Activated CD4-positive, CD25-positive, alpha-beta regulatory T cell treated with anti-CD3 and anti-CD28 coated beads, Interleukin-2, amount 50 U/mL, for 24 hours (primary cell): ENCODE data around the gene IQSEC1.

Source experiments
- ATAC-seq, 2 donors: fragments of 150-1000 bp; cut with Tn5 transposase; one replicate each; pipeline ENCODE4 v1.10.0; 2021; ENCODE audit warnings: mild to moderate bottlenecking in 1 of 2, moderate library complexity in 1 of 2

IQSEC1 gene

DNA sequence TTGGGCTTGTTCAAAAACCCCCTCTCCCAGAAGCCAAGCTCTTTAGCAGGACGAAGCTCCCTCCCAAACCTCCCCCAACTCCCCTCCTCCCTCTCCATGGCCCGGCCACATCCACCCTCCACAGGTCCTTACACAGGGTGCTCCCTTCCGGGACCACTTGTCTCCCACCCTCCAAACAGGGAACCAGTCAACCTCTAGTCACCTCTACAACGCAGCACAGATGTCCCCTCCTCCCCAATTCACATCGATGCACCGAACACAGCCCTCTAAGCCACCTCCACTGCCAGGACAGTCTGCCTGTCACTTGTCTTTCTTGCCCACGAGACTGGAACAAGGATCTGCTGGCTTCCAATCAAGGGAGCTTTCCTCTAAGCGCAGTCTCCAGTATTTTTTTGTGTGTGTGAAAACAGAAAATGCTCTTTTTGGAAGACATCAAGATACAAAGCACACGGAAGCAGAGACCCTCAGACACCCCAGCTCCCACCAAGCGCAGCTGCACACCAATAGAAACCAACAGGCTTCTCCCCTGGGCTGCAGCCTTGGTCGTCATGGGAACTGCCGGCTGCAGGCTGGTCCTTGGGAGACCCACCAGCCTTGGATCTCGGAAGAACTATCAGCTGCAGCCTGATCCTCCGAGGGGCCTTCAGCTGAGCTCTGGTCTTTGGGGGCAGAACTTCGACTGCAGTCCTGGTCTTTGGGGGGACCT, 26.5 kb downstream of the IQSEC1 start:
- ATAC-seq, result no peak

DNA sequence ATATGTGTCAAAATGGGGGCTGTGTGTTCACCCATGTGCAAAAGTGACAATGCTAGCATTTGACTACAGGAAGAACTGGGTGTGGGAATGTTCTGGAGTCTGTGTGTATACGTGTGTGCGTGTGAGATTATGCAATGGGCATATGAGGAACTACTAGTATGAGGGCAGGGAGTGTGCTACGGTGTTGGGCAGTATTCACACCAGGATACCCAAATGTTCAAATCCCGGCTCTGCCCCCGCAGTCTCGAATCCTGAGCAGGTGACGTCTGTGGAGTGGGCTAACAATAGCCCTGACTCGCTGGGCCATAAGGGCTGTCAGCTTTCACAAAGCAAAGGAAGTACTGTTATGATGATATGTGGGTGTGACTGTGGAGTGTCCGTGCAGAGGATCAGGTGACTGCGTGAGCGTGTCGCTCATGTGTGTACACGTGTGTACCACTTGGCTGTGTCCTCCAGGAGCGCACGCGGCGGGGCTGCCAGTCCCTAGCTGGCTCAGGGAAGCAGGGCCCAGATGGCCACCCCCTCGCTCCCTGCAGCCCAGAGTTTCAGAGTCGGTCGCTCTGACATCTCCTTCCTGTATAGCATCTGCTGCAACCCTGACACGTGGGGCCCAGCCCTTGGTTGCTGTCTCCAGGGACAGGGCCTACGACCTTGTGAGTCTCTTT, 27.2 kb downstream of the IQSEC1 start:
- ATAC-seq, result peak; percentile 34 to 75

DNA sequence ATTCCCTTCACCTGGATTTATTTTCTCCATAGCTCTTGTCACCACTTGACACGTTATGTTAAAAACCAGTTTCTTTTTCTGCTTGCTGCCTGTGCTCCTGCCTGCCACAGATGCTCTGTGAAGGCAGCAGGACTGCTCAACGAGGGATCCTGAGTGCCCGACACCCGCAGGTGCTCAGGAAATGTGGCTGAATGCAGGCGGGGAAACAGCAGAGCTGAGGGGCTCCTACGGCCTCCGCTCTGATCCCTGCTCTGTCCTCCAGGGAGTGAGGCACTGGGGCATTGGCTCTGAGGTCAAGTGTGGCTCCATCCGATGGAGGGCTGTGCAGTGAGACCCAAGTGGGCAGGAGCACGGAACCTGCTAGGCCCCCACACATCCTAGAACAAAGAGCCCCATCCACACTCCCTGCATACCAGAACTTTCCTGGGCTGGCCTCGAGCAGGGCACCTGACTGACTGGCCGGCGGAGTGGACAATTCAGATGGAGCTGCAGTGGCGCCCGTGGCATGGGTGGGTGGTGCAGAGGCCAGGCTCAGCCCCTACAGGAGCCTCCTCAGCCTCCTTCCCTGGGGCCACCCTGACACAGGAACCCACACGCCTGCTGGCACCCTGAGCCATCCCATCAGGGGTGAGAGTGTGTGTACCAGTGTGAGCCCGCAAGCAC, 27.9 kb downstream of the IQSEC1 start:
- no peak for ATAC-seq

DNA sequence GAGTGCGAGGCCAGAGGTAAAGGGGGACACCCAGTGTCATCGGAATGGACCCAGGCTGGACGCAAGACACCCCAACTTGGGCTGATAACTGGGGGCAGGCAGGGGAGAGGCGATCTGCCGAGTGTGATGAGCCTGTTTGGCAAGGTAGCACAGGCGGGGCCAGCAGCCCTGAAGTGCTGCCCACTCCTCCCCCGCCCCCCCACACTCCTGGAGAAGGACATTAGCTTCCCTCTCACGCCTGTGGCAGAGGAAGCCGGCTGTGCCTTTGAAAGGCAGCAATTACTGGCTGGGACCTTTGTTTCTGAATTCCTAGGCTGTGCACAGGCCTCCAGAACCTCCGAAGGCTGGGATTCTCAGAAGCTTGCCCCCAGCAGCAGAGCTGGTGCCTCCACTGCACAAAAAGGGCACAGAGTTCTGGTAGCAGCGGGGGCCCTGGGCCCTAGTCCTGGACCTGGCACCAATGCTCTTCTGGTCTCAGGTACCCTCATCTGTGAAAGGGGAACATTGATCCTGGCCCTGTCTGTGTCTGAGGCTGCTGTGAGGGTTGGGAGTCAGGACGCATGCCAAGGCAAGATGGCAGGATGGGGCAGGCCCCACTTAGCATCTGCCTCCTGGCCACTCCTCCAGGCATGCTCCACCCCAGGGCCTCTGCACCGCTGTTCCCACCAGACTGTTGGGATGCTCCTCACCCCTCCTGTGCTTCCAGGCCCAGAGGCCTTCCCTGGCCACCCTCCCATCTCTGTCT, 28.6 kb downstream of the IQSEC1 start:
- ATAC-seq, result no peak

- ATAC-seq, result no peak
Observed at GRCh38 chr3:13043656-13044055, 29.6 kb downstream of the IQSEC1 start.

DNA sequence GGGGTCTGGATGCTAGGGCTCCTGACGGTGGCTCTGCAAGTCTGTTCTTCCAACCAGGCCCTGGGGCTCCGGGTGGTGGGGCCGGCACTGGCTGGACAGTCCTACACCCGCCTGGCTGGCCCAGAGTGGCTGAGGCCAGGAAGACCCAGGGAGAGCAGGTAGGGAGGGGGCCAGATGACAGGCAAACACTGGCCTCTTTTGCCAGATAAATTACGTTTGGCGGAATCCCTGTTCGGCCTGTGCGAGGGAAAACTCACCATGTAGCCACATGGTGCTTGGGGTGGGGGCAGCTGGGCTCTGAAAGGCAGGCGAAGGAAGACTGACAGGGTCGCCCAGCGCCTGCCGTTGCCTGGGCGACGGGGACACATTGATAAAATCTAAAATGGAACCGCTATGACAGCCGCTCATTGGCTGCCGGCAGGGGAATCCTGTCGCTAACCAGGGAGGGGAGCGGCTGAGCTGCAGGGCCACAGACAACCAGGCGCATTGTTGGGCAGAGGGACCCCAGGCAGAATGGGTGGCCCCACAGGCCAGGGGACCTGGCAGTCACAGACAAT, 30.4 kb downstream of the IQSEC1 start:
- ATAC-seq, result no peak

DNA sequence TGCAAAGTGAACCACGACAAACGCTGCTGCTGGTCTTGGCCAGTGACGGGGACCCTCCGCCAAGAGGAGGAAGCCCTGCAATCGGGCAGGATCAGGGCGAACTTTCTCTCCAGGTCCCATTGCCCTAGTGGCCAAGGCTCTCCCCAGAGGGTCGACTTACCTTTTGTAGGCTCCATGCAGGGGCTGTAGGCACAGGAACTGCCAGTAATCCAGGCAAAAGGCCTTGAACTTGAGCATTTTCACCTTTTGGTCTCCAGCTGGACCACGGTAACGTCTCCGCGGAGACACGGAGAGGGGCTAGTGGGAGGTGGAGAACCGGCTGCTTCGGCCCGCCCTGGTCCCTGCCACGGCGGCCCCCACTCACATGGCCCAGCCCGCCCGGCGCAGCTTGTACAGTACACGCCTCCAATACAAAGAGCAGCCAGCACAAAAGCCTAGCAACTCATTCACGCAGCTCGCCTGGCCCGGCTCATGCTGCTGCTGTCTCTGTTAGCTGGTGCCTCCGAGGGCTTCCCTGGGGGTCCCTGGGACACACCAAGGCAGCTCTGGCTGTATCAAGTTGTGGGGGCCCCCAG, 31.0 kb downstream of the IQSEC1 start:
- ATAC-seq, result no peak

- ATAC-seq, result no peak
Observed at GRCh38 chr3:13041113-13041776, 32.0 kb downstream of the IQSEC1 start.

DNA sequence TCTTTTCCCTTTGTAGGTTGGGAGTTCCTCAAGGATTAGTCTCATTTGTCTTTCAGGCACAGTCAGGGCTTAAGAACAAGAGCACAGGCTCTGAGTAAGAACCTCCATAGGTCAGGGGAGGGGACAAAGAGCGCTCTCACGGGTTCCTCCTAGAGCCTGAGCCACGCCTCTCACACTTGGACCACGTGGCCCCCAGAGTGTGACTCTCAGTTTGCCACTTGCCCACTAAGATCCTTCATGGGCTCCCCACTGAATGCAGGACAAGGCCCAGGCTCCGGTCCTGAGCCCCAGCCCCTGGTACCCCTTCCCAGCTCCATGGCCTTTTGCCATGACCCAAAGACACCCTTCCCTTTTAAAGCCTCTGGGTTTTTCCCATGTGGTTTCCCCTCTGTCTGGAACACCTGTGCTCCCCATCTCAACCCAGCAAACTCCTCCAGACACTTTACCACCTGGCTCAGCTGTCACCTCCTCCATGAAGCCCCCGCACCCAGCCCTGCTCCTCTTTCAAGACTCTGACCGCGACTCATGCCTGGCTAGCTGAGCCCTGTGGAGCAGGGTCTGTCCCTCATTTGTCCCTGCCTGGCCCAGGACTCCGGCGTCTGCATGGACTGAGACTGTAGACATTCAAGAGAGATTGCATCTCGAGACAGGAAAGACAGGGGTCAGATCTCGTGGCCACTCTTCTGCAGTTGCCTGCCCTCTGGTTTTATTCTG, 32.7 kb downstream of the IQSEC1 start:
- ATAC-seq, result peak; percentile 82 to 84

DNA sequence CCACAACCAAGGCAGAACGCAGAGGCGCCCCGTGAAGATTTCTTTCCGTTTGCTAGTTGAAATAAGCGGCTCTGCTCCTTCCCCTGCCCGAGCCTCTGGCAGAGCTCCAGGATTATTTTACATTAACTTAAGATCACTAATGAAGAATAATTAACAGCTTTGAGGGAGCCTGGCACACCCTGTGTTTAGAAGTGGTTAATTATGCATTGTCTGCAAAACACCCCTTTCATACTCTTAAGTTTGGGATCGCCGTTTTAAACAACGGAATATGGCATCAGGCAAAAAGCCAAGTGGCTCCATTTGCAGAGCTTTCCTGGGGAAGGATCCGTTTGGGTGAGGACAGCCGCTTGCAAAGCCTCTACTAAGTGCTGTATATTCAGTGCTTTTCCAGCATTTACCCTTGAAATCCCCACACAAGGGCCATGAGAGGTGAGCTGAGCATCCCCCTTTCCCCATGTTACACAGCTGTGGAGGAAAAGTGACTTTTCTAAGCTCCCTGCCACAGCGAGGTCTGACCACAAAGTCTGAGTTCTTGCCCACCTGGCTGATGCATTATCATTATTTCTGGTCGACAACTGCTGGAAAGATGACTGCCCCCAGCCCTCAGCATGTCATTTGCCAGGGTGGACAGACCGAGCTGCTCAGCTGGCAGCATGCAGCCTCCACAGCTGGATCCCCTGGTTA, 33.9 kb downstream of the IQSEC1 start:
- no peak for ATAC-seq

DNA sequence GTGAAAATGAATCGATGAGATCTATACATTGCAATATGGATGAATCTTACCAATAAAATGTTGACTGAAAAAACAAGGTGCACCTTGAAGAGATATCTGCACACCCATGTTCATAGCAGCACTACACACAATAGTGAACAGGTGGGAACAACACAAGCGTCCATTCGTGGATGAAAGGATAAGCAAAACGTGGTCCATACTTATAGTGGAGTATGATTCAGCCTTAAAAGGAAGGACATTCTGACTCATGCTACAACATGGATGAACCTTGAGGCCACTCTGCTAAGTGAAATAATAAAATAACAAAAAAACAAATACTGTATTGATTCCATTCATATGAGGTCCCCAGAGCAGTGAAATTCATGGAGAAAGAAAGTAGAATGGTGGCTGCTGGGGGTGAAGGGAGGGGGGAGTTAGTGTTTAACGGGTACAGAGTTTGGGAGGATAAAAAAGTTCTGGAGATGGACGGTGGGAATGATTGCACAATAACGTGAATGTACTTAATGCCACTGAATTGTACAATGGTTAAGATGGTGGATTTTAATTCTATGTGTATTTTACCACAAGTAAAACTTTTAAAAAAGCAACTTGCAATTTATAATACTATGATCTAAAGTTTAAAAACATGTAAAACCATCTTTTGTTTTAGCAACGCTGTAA, 35.6 kb downstream of the IQSEC1 start:
- no peak for ATAC-seq

- ATAC-seq, result no peak
Observed at GRCh38 chr3:13034861-13035260, 38.4 kb downstream of the IQSEC1 start.

DNA sequence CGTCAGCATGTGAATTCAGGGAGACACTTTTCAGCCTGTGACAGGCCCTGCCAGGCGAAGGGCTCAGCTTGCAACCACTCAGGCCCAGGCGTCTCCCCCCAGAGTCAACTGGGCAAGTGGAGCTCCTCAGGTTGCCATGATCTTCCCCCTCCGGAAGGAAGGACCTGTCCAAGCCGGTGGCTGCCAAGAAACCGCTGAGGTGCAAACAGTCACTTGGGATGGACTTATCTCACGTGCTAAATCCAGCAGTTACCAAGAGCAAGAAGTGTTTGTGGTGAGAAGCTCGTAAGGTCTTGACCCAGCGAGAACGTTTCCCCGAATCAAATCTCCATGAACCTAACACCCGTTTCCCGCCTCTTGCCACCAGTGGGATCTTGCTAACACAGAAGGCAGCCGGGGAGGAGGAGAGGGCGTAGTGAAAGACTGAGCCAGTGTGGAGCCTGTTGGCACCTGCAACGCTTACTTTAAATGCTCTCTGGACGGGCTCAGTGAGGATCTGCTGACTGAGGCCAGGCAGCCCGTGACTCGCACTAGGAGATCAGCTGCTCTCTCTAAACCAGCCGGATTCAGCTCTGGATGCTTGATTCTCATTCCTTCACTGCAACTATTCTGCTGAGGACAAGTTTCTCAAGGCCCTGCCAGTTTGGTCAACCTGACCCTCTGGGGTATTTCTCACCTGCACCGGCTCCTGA, 39.0 kb downstream of the IQSEC1 start:
- no peak for ATAC-seq

DNA sequence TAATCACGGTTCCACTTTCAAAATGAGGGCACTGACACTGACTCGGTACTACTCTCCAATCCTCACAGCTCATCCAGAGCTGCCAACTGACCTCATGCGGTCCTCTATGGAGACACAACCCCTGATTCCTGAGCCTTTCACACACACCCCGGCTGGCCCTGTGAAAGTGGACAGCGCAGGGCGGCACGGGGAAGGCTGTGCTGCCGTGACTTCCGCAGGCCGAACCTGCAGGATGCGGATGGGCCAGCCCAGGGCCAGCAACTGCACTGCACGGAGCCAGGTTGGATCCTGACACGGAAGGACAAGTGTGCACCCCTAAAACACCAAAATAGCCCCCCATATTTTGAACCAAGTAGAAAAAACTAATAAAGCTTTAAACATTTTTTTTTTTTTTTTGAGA, 41.0 kb downstream of the IQSEC1 start:
- no peak for ATAC-seq

- no peak for ATAC-seq
Observed at GRCh38 chr3:13031621-13032020, 41.6 kb downstream of the IQSEC1 start.

- ATAC-seq, result no peak
Observed at GRCh38 chr3:13030684-13031083, 42.5 kb downstream of the IQSEC1 start.

DNA sequence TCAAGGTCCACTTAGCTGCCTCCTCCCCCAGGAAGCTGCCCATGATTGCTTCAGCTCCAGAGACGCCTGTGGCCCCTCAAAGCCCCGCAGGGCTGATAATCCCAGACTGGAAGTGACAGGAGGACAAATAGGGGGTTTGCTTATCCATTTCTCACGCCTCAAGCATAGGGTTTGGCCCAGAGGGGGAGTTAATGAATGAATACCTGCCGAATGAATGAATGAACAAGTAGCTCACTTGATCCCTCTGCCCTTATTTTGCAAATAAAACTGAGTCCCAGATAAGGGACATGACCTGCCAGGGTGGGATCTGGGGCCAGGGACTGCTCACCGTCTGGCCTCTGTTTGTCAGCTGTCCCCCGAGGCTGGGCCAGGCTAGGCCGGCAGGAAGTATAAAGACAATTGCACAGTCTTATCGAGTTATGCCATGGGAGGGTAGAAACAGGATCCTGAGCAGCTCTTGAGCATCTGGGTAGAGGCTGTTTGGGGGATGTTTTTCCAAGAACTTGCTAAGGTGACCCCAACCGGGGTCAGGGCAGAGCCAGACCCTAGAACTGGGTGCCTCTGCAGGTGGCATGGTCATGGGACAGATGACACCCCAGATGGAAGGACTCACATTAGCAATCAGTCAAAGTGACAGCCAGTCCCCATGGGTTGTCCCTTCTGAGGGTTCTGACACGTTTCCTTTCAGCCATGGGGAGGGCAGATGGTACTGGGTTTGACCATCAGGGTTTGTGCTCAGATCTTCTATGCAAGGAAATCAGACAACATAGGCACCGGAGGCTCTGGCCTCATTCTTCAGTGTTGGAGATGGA, 45.0 kb downstream of the IQSEC1 start:
- no peak for ATAC-seq

DNA sequence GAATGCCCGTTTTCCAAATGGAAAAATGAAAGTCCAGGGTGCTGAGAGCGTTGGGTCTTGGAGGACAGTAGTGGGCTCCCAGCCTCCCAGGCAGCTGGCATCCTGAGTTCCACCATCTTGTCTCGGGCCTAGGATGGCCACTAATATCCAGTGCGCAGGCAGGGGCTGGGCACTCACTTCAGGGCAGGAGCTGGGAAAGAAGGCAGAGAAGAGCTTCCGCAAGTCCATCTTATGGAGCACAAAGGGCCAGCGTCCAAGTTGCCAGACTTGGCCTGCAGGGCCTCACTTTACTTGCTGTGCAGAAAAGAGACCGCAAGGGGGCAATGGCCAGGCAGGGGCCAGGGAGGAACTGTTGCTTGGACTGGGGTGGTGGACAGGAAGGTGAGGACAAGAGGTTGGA, 46.1 kb downstream of the IQSEC1 start:
- ATAC-seq, result no peak

GRCh38 chr3:13026534-13026933, 46.7 kb downstream of the IQSEC1 start:
- ATAC-seq, result no peak
